Stomach smooth muscle (tissue), 2 donors: ENCODE data around the gene MANF.
"Not testable (repeated sequence)": the region's sequence is repeated elsewhere in the genome, so short reads cannot be mapped to it uniquely, and the experiment has no call there.

ENCODE experiments used
- H3K27ac ChIP-seq: one replicate; pipeline ENCODE4 v1.7.0; 2013; ENCODE audit warnings: mild to moderate bottlenecking, low read length, inconsistent platforms
- H3K27me3 ChIP-seq, 2 donors: one replicate each; pipeline ENCODE4 v1.7.0; 2013; ENCODE audit warnings: low read length in 2 of 2; ENCODE audit not compliant: insufficient read depth in 2 of 2, control insufficient read depth in 1 of 2
- H3K36me3 ChIP-seq, 2 donors: one replicate each; pipeline ENCODE4 v1.7.0; 2013; ENCODE audit warnings: low read length in 2 of 2; ENCODE audit not compliant: control insufficient read depth in 2 of 2, insufficient read depth in 2 of 2
- H3K4me1 ChIP-seq: one replicate; pipeline ENCODE4 v1.7.0; 2013; ENCODE audit warnings: low read length; ENCODE audit not compliant: control insufficient read depth, insufficient read depth
- H3K4me3 ChIP-seq, 2 donors: one replicate each; pipeline ENCODE4 v1.7.0; 2013; ENCODE audit warnings: low read length in 2 of 2
- H3K9ac ChIP-seq, 2 donors: one replicate each; pipeline ENCODE4 v1.7.0; 2013; ENCODE audit warnings: low read length in 2 of 2, mild to moderate bottlenecking in 1 of 2
- H3K9me3 ChIP-seq, 2 donors: one replicate each; pipeline ENCODE4 v1.7.0; 2013; ENCODE audit warnings: low read length in 2 of 2; ENCODE audit not compliant: control insufficient read depth in 2 of 2
- donor health status: healthy.
- donor health status: Pancreatic carcinoma.

MANF gene

DNA sequence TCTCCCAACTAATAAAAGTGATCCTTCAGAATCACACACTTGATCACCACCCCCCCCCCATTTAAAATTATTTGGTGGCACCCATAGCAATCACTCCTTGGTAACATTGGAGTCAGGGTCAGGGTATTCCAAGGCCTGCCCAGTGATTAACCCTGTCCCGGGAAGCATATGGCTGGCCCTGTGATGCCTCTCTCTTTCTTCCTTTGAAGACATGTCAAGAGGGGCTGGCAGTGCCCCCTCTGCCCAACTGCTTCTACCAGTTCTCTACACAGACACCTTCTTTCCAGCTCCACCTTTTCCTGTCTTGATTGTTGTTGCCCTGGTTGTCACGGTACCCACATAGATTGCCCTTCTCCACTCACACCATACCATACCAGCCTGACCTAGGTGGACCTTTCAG lies 30.9 kb upstream of the MANF start:
- Histone ChIP-seq H3K36me3 (peaks cover 3 to 14% of the 10 kb centered on the region in 2 donors), H3K27ac (no peak overlapping the region), H3K9ac (no peak overlapping the region), H3K4me3 (no peak overlapping the region), H3K9me3 (no peaks in the 10 kb centered on the region), H3K27me3 (no peaks in the 10 kb centered on the region), H3K4me1 (no peaks in the 10 kb centered on the region)

DNA sequence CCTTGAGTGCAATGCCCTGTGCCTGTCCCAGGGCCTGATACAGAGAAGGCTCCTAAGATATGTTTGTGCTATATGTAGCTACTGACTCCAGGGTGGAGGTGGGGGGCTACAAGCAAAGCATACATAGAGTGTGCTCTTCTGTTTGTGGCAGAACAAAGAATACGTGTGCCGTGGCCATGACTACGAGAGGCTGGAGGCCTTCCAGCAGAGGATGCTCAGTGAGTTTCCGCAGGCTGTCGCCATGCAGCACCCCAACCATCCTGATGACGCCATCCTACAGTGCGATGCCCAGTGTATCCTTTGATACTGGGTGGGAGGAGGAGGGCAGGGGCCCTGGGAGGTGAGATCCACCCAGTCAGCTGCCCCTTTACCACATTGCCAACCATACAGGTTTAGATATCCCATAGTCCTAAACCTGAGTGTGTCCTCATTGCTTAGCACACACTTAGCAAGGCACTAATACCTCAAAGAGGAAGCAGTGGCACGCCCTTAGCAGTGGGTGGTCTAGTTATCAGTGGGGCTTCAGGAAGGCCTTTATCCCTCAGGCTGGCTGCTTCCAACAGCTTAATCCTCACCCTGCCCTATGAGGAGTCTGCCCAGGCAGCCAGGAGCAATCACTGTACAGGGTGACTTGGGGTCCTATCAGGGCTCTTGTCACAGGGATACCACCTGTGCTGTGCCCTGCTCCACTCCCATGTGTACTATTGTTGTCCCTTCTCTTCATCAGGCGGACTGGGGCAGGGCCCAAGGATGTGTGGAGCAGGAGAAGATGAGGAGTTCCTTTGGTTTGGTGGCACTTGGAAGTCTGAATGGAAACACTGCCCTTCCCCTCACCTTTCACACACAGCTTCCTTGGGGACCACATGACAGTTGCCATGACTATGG lies 30.1 kb upstream of the MANF start:
- H3K4me3 ChIP-seq = no peak overlapping the region
- peaks cover 7 to 14% of the 10 kb centered on the region in 2 donors for H3K36me3 ChIP-seq
- no peak overlapping the region for H3K27ac ChIP-seq
- H3K9ac ChIP-seq = no peak overlapping the region
- H3K27me3 ChIP-seq = no peaks in the 10 kb centered on the region
- no peaks in the 10 kb centered on the region for H3K9me3 ChIP-seq
- H3K4me1 ChIP-seq = no peaks in the 10 kb centered on the region

GRCh38 chr3:51355891-51356578 lies 29.1 kb upstream of the MANF start:
- peaks cover 7 to 13% of the 10 kb centered on the region in 2 donors for H3K36me3 ChIP-seq
- no peak overlapping the region for H3K9ac ChIP-seq
- no peak overlapping the region for H3K27ac ChIP-seq
- no peaks in the 10 kb centered on the region for H3K27me3 ChIP-seq
- no peaks in the 10 kb centered on the region for H3K9me3 ChIP-seq
- H3K4me1 ChIP-seq = no peaks in the 10 kb centered on the region
- H3K4me3 ChIP-seq = no peak overlapping the region

- H3K4me1 ChIP-seq = no peaks in the 10 kb centered on the region
- H3K9me3 ChIP-seq = no peaks in the 10 kb centered on the region
- peaks cover 7 to 23% of the 10 kb centered on the region in 2 donors for H3K36me3 ChIP-seq
- no peaks in the 10 kb centered on the region for H3K27me3 ChIP-seq
- H3K27ac ChIP-seq = no peak overlapping the region
- no peak overlapping the region for H3K9ac ChIP-seq
- no peak overlapping the region for H3K4me3 ChIP-seq
These were observed 27.2 kb upstream of the MANF start for GRCh38 chr3:51357856-51358255.

GRCh38 chr3:51358981-51359380 lies 26.1 kb upstream of the MANF start:
- Histone ChIP-seq H3K36me3 (peaks cover 7 to 23% of the 10 kb centered on the region in 2 donors), H3K4me3 (no peak overlapping the region), H3K9ac (no peak overlapping the region)

GRCh38 chr3:51360806-51361205 lies 24.3 kb upstream of the MANF start:
- no peak overlapping the region for H3K27ac ChIP-seq

More at GRCh38 chr3:51358981-51359380, 26.1 kb upstream of the MANF start:
- Histone ChIP-seq H3K27me3 (no peaks in the 10 kb centered on the region), H3K27ac (no peak overlapping the region), H3K9me3 (no peaks in the 10 kb centered on the region), H3K4me1 (no peaks in the 10 kb centered on the region)

DNA sequence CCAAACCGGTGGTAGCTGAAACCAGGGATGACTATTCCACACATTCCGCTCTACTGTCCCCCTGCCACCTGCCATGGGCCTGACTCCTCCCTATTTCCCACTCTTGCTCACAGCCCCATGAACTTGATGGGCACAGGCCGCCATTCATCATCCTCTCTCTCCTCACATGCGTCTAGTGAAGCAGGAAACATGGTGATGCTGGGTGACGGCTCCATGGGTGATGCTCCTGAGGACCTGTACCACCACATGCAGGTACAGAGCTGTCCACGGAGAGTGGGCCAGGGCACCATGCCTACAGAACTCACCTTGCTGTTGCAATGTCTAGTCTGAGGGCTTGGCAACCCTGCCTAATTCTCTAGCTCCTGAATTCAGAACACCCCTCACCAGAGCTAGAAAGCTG lies 23.3 kb upstream of the MANF start:
- Histone ChIP-seq H3K27ac (no peak overlapping the region), H3K4me1 (no peaks in the 10 kb centered on the region), H3K36me3 (peaks cover 5 to 15% of the 10 kb centered on the region in 2 donors), H3K9me3 (no peaks in the 10 kb centered on the region), H3K9ac (no peak overlapping the region), H3K27me3 (no peaks in the 10 kb centered on the region), H3K4me3 (no peak overlapping the region)

More at GRCh38 chr3:51360806-51361205, 24.3 kb upstream of the MANF start:
- H3K36me3 ChIP-seq = peaks cover 7 to 19% of the 10 kb centered on the region in 2 donors
- H3K27me3 ChIP-seq = no peaks in the 10 kb centered on the region
- no peak overlapping the region for H3K9ac ChIP-seq
- no peaks in the 10 kb centered on the region for H3K9me3 ChIP-seq
- no peaks in the 10 kb centered on the region for H3K4me1 ChIP-seq
- H3K4me3 ChIP-seq = no peak overlapping the region

DNA sequence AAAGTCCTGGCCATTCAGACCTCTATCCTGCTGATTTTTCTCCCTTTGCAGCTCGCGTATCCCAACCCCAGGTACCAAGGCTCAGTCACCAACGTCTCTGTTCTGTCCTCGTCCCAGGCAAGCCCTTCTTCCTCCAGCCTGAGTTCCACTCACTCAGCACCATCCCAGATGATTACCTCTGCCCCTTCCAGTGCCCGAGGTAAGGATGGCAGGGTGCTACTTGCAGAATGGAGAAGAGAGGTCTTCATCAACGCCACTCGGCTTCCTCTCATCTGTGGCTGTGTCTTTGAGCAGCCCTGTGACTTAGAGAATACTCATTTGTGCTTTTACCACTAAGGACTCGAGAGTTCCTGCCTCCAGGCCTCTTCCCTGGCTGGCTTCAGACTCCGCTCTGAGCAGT lies 22.6 kb upstream of the MANF start:
- no peaks in the 10 kb centered on the region for H3K4me1 ChIP-seq

DNA sequence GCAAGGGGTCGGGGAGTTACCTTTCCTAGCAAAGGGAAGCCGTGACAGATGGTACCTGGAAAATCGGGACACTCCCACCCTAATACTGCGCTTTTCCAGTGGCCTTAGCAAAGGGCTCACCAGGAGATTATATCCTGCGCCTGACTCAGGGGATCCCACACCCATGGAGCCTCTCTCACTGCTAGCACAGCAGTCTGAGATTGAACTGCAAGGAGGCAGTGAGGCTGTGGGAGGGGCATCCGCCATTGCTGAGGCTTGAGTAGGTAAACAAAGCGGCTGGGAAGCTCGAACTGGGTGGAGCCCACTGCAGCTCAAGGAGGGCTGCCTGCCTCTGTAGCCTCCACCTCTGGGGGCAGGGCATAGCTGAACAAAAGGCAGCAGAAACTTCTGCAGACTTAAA lies 16.8 kb upstream of the MANF start:
- not testable (repeated sequence) for H3K9me3 ChIP-seq, H3K36me3 ChIP-seq, H3K27me3 ChIP-seq, H3K27ac ChIP-seq, H3K4me3 ChIP-seq, H3K4me1 ChIP-seq, H3K9ac ChIP-seq

More for the DNA sequence above, 22.6 kb upstream of the MANF start:
- Histone ChIP-seq H3K9ac (no peak overlapping the region), H3K4me3 (no peak overlapping the region), H3K27me3 (no peaks in the 10 kb centered on the region), H3K9me3 (no peaks in the 10 kb centered on the region), H3K27ac (no peak overlapping the region), H3K36me3 (peaks cover 4 to 12% of the 10 kb centered on the region in 2 donors)

GRCh38 chr3:51371943-51372557 lies 13.0 kb upstream of the MANF start:
- Histone ChIP-seq H3K4me1 (no peaks in the 10 kb centered on the region), H3K27ac (no peak overlapping the region), H3K9me3 (peaks cover 0 to 4% of the 10 kb centered on the region in 2 donors), H3K36me3 (peaks cover 4 to 5% of the 10 kb centered on the region in 2 donors), H3K4me3 (no peak overlapping the region), H3K27me3 (peaks cover 0 to 2% of the 10 kb centered on the region in 2 donors), H3K9ac (no peak overlapping the region)
